ENCODE results near the gene TFF3. TPM values are rescaled to one million over a fixed set of nuclear protein-coding genes. Genes with fewer than 3 reads are reported as not detected.

TFF3 gene
- total and polyA plus RNA-seq, 2 donors from 2014 or later: 10.0 to 22.4 TPM

DNA sequence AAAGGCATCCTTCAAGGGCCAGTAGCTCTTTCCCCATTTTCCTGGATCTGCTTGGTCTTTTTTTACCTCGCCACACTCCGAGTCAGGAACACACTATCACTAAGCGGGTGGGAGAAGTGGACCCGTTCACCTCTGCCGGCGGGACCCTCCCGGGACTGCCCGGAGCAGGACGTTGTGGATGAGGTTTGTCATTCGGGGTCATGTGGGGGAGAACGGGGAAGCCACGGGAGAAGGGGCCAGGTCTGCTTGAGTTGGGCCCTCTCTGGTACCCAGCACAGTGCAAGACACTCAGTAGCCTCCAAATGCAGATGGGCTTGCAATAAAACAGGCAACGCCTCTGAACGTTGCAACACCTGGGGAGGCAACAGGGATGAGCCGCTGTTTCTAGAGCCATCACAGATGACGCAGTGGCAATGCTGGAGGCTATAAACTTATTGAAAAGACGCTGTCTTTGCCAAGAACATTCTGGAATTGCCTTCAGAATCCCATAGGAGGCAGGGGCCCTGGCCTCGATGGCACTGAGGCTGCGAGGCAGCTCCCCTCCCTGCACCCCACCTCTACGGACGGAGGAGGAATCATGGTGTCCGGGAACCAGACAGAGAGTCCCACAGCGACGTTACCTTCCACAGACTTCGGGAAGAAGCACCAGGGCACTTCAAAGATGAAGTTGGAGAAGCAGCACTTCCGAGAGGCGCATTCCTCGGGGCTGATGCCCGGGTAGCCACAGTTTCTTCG is 31.8 kb upstream of the TFF3 start:
- FAIRE-seq: no peak
- TF ChIP-seq, protein P1, sequence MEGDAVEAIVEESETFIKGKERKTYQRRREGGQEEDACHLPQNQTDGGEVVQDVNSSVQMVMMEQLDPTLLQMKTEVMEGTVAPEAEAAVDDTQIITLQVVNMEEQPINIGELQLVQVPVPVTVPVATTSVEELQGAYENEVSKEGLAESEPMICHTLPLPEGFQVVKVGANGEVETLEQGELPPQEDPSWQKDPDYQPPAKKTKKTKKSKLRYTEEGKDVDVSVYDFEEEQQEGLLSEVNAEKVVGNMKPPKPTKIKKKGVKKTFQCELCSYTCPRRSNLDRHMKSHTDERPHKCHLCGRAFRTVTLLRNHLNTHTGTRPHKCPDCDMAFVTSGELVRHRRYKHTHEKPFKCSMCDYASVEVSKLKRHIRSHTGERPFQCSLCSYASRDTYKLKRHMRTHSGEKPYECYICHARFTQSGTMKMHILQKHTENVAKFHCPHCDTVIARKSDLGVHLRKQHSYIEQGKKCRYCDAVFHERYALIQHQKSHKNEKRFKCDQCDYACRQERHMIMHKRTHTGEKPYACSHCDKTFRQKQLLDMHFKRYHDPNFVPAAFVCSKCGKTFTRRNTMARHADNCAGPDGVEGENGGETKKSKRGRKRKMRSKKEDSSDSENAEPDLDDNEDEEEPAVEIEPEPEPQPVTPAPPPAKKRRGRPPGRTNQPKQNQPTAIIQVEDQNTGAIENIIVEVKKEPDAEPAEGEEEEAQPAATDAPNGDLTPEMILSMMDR (IDR thresholded peaks at IDR 0.05; ENCODE audit: borderline replicate concordance, extremely low read depth, insufficient read depth): no peak
- Histone ChIP-seq H3K27ac (ENCODE audit: low read depth in 2 of 2, low read length in 2 of 2) (no peak overlapping the region), H3K9me3 (ENCODE audit: control insufficient read depth in 2 of 3, insufficient read depth in 1 of 3, low read length in 3 of 3) (no peaks in the 10 kb centered on the region), H3K36me3 (ENCODE audit: control insufficient read depth in 2 of 3, insufficient read depth in 3 of 3, low read length in 3 of 3) (no peaks in the 10 kb centered on the region), H3K9ac (ENCODE audit: low read length in 3 of 3) (no peak overlapping the region), H3K4me3 (ENCODE audit: low read length in 3 of 3) (no peak overlapping the region), H3K27me3 (ENCODE audit: control insufficient read depth, insufficient read depth, low read length) (no peaks in the 10 kb centered on the region), H3K4me1 (ENCODE audit: control insufficient read depth in 2 of 3, insufficient read depth in 2 of 3, low read depth in 1 of 3, low read length in 3 of 3) (peaks cover 0 to 2% (median 0%) of the 10 kb centered on the region in 3 donors)
- DNase-seq: no peak
- intact Hi-C loops (cut with DNase I): no loop called here

DNA sequence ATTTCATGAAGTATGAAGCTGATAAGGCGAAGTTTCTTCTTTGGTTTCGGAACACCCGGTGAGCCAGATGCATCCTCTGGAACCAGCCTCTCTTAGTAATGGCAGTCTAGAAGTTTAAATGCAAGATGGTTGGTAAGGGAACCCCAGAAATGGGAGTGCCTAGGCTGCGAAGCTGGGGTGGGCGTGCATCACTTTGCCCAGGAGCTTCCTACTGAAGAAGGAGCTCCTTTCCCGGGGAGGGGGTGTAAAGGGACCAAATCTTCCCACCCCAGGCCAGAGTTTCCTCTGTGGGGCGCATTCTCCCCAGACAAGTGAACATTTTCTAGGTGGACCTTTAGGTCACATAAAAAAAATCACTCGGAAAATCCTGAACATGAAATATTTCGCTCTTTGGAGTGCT is 31.2 kb upstream of the TFF3 start:
- peaks cover 0 to 2% (median 0%) of the 10 kb centered on the region in 3 donors for H3K4me1 ChIP-seq (ENCODE audit: control insufficient read depth in 2 of 3, insufficient read depth in 2 of 3, low read depth in 1 of 3, low read length in 3 of 3)
- no peak overlapping the region for H3K27ac ChIP-seq (ENCODE audit: low read depth in 2 of 2, low read length in 2 of 2)
- no peak overlapping the region for H3K4me3 ChIP-seq (ENCODE audit: low read length in 3 of 3)
- intact Hi-C loops (cut with DNase I): no loop called here
- no peak overlapping the region for H3K9ac ChIP-seq (ENCODE audit: low read length in 3 of 3)
- H3K36me3 ChIP-seq (ENCODE audit: control insufficient read depth in 2 of 3, insufficient read depth in 3 of 3, low read length in 3 of 3): no peaks in the 10 kb centered on the region
- TF ChIP-seq, protein P1 (IDR thresholded peaks at IDR 0.05; ENCODE audit: borderline replicate concordance, extremely low read depth, insufficient read depth): no peak
- DNase-seq: no peak
- no peaks in the 10 kb centered on the region for H3K9me3 ChIP-seq (ENCODE audit: control insufficient read depth in 2 of 3, insufficient read depth in 1 of 3, low read length in 3 of 3)
- FAIRE-seq: no peak
- H3K27me3 ChIP-seq (ENCODE audit: control insufficient read depth, insufficient read depth, low read length): no peaks in the 10 kb centered on the region

DNA sequence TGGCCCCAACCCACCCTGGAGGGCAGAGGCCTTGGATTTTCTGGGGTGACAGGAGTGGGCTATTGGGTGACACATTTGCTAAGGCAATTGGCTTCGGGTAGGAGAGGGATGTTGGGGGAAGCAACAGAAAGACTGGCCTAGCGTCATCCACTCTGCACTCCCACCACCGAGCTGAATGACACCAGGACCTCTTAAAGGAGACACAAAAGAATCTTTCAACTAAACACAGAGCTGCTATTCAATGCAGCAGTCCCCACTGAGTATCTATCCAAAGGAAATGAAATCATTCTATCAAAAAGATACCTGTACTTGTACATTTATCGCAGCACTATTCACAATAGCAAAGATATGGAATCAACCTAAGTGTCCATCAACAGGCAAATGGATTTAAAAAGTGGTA is 29.4 kb upstream of the TFF3 start:
- no peak for FAIRE-seq

More for the DNA sequence above, 29.4 kb upstream of the TFF3 start:
- H3K9ac ChIP-seq (ENCODE audit: low read length in 3 of 3): no peak overlapping the region
- TF ChIP-seq, protein P1 (IDR thresholded peaks at IDR 0.05; ENCODE audit: borderline replicate concordance, extremely low read depth, insufficient read depth): no peak
- no peaks in the 10 kb centered on the region for H3K9me3 ChIP-seq (ENCODE audit: control insufficient read depth in 2 of 3, insufficient read depth in 1 of 3, low read length in 3 of 3)
- H3K27me3 ChIP-seq (ENCODE audit: control insufficient read depth, insufficient read depth, low read length): no peaks in the 10 kb centered on the region
- no peaks in the 10 kb centered on the region for H3K36me3 ChIP-seq (ENCODE audit: control insufficient read depth in 2 of 3, insufficient read depth in 3 of 3, low read length in 3 of 3)
- no peak overlapping the region for H3K4me3 ChIP-seq (ENCODE audit: low read length in 3 of 3)
- H3K4me1 ChIP-seq (ENCODE audit: control insufficient read depth in 2 of 3, insufficient read depth in 2 of 3, low read depth in 1 of 3, low read length in 3 of 3): no peaks in the 10 kb centered on the region
- DNase-seq: no peak
- no peak overlapping the region for H3K27ac ChIP-seq (ENCODE audit: low read depth in 2 of 2, low read length in 2 of 2)
- intact Hi-C loops (cut with DNase I): no loop called here

Data from kidney (tissue), 14 donors.